Measurements from ENCODE around the gene REC114. TPM values are rescaled to one million over a fixed set of nuclear protein-coding genes. Genes with fewer than 3 reads are reported as not detected.

REC114 gene
- total and polyA plus RNA-seq, 2 donors (not counting 1 experiment from before 2014, with no cell fraction given) = not detected

DNA sequence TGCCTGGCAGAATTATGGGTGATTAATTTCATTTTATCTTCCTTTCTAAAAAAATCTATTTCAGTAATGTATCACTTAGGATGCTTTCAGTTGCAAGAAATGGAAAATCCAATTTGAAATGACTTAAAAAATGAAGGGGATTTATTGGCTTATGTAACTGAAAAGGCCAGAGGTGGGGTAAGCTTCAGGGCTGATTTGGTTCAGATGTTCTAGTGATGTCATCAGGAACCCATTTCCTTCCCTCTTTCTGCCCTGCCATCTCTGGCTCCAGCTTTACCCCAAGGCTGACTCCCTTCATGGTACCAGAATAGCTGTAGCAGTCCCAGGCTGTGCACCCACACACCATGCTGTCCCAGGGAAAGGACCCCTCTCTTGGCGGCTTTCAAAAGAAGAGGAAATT, 18.5 kb upstream of the REC114 start:
- Mint-ChIP-seq H3K4me1 (no peaks in the 10 kb centered on the region), H3K27me3 (peaks cover 22% of the 10 kb centered on the region), H3K4me3 (no peak overlapping the region), H3K9me3 (ENCODE audit: insufficient read depth) (no peaks in the 10 kb centered on the region), H3K27ac (no peak overlapping the region)
- ChIA-PET CTCF (no interaction called here), POLR2A (no interaction called here)
- Histone ChIP-seq H3K4me3 (ENCODE audit: control extremely low read depth in 1 of 5, extremely low read depth in 1 of 5, insufficient read depth in 1 of 5, low read depth in 2 of 5, low read length in 4 of 5) (no peak overlapping the region), H3K36me3 (replicated peaks in 1 of 2; ENCODE audit: control extremely low read depth in 1 of 2, control insufficient read depth in 1 of 2, extremely low read depth in 1 of 2, insufficient read depth in 2 of 2, low read length in 1 of 2) (no peaks in the 10 kb centered on the region), H3K27ac (ENCODE audit: low read length in 2 of 2) (no peak overlapping the region), H3K4me2 (replicated peaks; ENCODE audit: low read depth, low read length, poor library complexity, severe bottlenecking) (no peak overlapping the region), H3K27me3 (replicated peaks in 1 of 4; ENCODE audit: control extremely low read depth in 1 of 4, control insufficient read depth in 3 of 4, insufficient read depth in 4 of 4, low read length in 3 of 4) (peaks cover 0 to 3% (median 0%) of the 10 kb centered on the region in 4 experiments), H3K9ac (ENCODE audit: low read length) (no peak overlapping the region), H3K9me3 (ENCODE audit: control extremely low read depth in 1 of 3, control insufficient read depth in 2 of 3, insufficient read depth in 1 of 3, low read length in 2 of 3) (peaks cover 0 to 1% (median 0%) of the 10 kb centered on the region in 3 donors), H2AFZ (ENCODE audit: insufficient read depth, low read depth, low read length, poor library complexity, severe bottlenecking) (no peak overlapping the region), H3K79me2 (ENCODE audit: control insufficient read depth, insufficient read depth, low read length) (no peaks in the 10 kb centered on the region), H3K4me1 (ENCODE audit: control insufficient read depth in 2 of 2, insufficient read depth in 2 of 2, low read length in 2 of 2) (no peaks in the 10 kb centered on the region), H4K20me1 (ENCODE audit: control insufficient read depth, insufficient read depth, low read length, poor library complexity, severe bottlenecking) (no peaks in the 10 kb centered on the region)
- TF ChIP-seq CTCF (IDR thresholded peaks at IDR 0.05) (no peak), EZH2 (IDR thresholded peaks at IDR 0.05; ENCODE audit: borderline replicate concordance, insufficient read depth, low read depth, low read length, poor library complexity, severe bottlenecking) (no peak)
- intact Hi-C loops (cut with micrococcal nuclease) = no loop called here
- 80% methylated on average over 1 of the region's 1 CpG for WGBS (ENCODE audit: insufficient coverage)
- ATAC-seq (ENCODE audit: low read depth) (no peak), DNase-seq (no peak)

DNA sequence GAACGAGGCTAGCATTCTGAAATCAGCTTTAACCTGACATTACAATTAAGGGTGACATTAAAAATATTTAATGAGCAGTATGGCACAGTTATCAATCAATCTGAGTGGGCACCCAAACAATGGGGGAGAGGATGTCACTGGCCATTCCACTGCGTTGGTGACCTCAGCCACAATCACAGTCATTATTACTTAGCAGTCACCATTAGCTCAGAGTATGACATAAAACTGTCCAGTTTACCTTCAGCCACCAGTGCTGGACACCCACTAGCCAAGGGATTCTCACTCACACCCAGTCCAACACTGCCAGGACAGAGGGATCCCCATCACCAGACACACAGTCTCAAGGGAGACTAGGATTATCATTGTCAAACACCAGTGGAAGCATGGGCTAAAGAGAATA, 17.5 kb upstream of the REC114 start:
- Histone ChIP-seq H3K9ac (ENCODE audit: low read length) (no peak overlapping the region), H3K27me3 (replicated peaks in 1 of 4; ENCODE audit: control extremely low read depth in 1 of 4, control insufficient read depth in 3 of 4, insufficient read depth in 4 of 4, low read length in 3 of 4) (peaks cover 0 to 3% (median 0%) of the 10 kb centered on the region in 4 experiments), H3K4me3 (ENCODE audit: control extremely low read depth in 1 of 5, extremely low read depth in 1 of 5, insufficient read depth in 1 of 5, low read depth in 2 of 5, low read length in 4 of 5) (no peak overlapping the region), H3K4me2 (replicated peaks; ENCODE audit: low read depth, low read length, poor library complexity, severe bottlenecking) (no peak overlapping the region), H4K20me1 (ENCODE audit: control insufficient read depth, insufficient read depth, low read length, poor library complexity, severe bottlenecking) (no peaks in the 10 kb centered on the region), H3K79me2 (ENCODE audit: control insufficient read depth, insufficient read depth, low read length) (no peaks in the 10 kb centered on the region), H3K27ac (ENCODE audit: low read length in 2 of 2) (no peak overlapping the region), H3K4me1 (ENCODE audit: control insufficient read depth in 2 of 2, insufficient read depth in 2 of 2, low read length in 2 of 2) (no peaks in the 10 kb centered on the region), H3K9me3 (ENCODE audit: control extremely low read depth in 1 of 3, control insufficient read depth in 2 of 3, insufficient read depth in 1 of 3, low read length in 2 of 3) (no peaks in the 10 kb centered on the region), H2AFZ (ENCODE audit: insufficient read depth, low read depth, low read length, poor library complexity, severe bottlenecking) (no peak overlapping the region), H3K36me3 (replicated peaks in 1 of 2; ENCODE audit: control extremely low read depth in 1 of 2, control insufficient read depth in 1 of 2, extremely low read depth in 1 of 2, insufficient read depth in 2 of 2, low read length in 1 of 2) (no peaks in the 10 kb centered on the region)
- peaks cover 29% of the 10 kb centered on the region for H3K27me3 Mint-ChIP-seq
- 90% methylated on average over 1 of the region's 2 CpGs for WGBS (ENCODE audit: insufficient coverage)
- no peaks in the 10 kb centered on the region for H3K9me3 Mint-ChIP-seq (ENCODE audit: insufficient read depth)
- H3K4me1 Mint-ChIP-seq = no peaks in the 10 kb centered on the region
- DNase-seq (no peak), ATAC-seq (ENCODE audit: low read depth) (no peak)
- POLR2A ChIA-PET = no interaction called here
- intact Hi-C loops (cut with micrococcal nuclease) = no loop called here
- no peak for TF ChIP-seq EZH2 (IDR thresholded peaks at IDR 0.05; ENCODE audit: borderline replicate concordance, insufficient read depth, low read depth, low read length, poor library complexity, severe bottlenecking)
- no peak for TF ChIP-seq CTCF (IDR thresholded peaks at IDR 0.05)
- H3K27ac Mint-ChIP-seq = no peak overlapping the region
- no peak overlapping the region for H3K4me3 Mint-ChIP-seq
- CTCF ChIA-PET = no interaction called here
